ENCODE results near the gene C11orf16. TPM values are rescaled to one million over a fixed set of nuclear protein-coding genes. Genes with fewer than 3 reads are reported as not detected.
"Not testable (repeated sequence)": the region's sequence is repeated elsewhere in the genome, so short reads cannot be mapped to it uniquely, and the experiment has no call there.

C11orf16 gene
- total and polyA plus RNA-seq, 12 donors = 0.07 TPM; not detected in 11

DNA sequence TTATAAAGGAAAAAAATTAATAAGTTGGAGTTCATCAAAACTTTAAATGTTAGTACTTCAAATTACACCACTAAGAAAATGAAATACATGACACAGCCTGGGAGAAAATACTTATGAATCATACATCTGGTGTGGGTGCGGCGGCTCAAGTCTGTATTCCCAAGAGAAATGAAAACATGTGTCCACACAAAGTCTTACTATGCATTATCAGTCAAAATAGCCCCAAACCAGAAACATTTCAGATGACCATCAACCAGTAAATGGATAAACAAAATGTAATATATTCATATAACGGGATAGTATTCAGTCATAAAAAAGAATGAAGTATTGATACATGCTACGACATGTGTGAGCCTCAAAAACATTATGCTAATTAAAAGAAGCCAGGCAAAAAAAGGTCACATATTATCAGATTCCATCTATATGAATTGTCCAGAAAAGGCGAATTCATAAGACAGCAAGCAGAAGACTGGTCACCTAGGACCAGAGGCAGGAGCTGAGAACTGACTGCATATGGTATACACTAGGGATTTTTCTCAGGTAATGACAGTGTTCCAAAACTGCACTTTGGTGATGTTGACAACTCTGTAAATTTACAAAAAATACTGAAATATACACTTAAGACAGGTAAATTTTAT lies 27.1 kb downstream of the C11orf16 start:
- TF ChIP-seq POLR2A (IDR thresholded peaks at IDR 0.05) = no peak
- TF ChIP-seq, protein P1, sequence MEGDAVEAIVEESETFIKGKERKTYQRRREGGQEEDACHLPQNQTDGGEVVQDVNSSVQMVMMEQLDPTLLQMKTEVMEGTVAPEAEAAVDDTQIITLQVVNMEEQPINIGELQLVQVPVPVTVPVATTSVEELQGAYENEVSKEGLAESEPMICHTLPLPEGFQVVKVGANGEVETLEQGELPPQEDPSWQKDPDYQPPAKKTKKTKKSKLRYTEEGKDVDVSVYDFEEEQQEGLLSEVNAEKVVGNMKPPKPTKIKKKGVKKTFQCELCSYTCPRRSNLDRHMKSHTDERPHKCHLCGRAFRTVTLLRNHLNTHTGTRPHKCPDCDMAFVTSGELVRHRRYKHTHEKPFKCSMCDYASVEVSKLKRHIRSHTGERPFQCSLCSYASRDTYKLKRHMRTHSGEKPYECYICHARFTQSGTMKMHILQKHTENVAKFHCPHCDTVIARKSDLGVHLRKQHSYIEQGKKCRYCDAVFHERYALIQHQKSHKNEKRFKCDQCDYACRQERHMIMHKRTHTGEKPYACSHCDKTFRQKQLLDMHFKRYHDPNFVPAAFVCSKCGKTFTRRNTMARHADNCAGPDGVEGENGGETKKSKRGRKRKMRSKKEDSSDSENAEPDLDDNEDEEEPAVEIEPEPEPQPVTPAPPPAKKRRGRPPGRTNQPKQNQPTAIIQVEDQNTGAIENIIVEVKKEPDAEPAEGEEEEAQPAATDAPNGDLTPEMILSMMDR (IDR thresholded peaks at IDR 0.05) = no peak
- Histone ChIP-seq H3K27ac (no peak overlapping the region), H3K9me3 (replicated peaks in 1 of 3) (no peaks in the 10 kb centered on the region), H3K4me3 (no peak overlapping the region), H3K4me1 (replicated peaks in 1 of 2) (peaks cover 0 to 5% of the 10 kb centered on the region in 2 donors), H3K36me3 (replicated peaks in 1 of 2) (no peaks in the 10 kb centered on the region), H3K27me3 (no peaks in the 10 kb centered on the region)
- intact Hi-C loops (cut with DNase I) = no loop called here
- DNase-seq = no peak
- 62 to 89% (median 81%) methylated on average over 5 of the region's 5 CpGs for WGBS, 4 donors

GRCh38 chr11:8899119-8899753 lies 33.5 kb downstream of the C11orf16 start:
- Histone ChIP-seq H3K9me3 (replicated peaks in 1 of 3) (peaks cover 0 to 16% (median 0%) of the 10 kb centered on the region in 3 donors), H3K4me3 (no peak overlapping the region), H3K27ac (no peak overlapping the region), H3K36me3 (replicated peaks in 1 of 2) (no peaks in the 10 kb centered on the region), H3K27me3 (no peaks in the 10 kb centered on the region), H3K4me1 (replicated peaks in 1 of 2) (no peaks in the 10 kb centered on the region)
- intact Hi-C loops (cut with DNase I) = no loop called here
- no peak for TF ChIP-seq POLR2A (IDR thresholded peaks at IDR 0.05)
- TF ChIP-seq, protein P1 (IDR thresholded peaks at IDR 0.05) = no peak
- DNase-seq = no peak

- H3K9me3 ChIP-seq (replicated peaks in 1 of 3); DNase-seq; H3K27ac ChIP-seq; H3K4me3 ChIP-seq; H3K36me3 ChIP-seq (replicated peaks in 1 of 2); H3K27me3 ChIP-seq; H3K4me1 ChIP-seq (replicated peaks in 1 of 2); intact Hi-C loops (cut with DNase I): not testable (repeated sequence)
- WGBS, 4 donors = 89 to 96% (median 94%) methylated on average over 2 of the region's 2 CpGs
These were observed 41.6 kb downstream of the C11orf16 start for GRCh38 chr11:8891185-8891584.

GRCh38 chr11:8886322-8886721 lies 46.4 kb downstream of the C11orf16 start:
- H3K4me3 ChIP-seq = no peak overlapping the region
- no peaks in the 10 kb centered on the region for H3K4me1 ChIP-seq (replicated peaks in 1 of 2)
- TF ChIP-seq POLR2A (IDR thresholded peaks at IDR 0.05) = no peak
- TF ChIP-seq, protein P1 (IDR thresholded peaks at IDR 0.05) = no peak
- no peaks in the 10 kb centered on the region for H3K9me3 ChIP-seq (replicated peaks in 1 of 3)
- no peak overlapping the region for H3K27ac ChIP-seq
- H3K27me3 ChIP-seq = no peaks in the 10 kb centered on the region
- intact Hi-C loops (cut with DNase I) = no loop called here
- 21 to 39% (median 29%) methylated on average over 2 of the region's 2 CpGs for WGBS, 4 donors
- DNase-seq = no peak
- no peaks in the 10 kb centered on the region for H3K36me3 ChIP-seq (replicated peaks in 1 of 2)

DNA sequence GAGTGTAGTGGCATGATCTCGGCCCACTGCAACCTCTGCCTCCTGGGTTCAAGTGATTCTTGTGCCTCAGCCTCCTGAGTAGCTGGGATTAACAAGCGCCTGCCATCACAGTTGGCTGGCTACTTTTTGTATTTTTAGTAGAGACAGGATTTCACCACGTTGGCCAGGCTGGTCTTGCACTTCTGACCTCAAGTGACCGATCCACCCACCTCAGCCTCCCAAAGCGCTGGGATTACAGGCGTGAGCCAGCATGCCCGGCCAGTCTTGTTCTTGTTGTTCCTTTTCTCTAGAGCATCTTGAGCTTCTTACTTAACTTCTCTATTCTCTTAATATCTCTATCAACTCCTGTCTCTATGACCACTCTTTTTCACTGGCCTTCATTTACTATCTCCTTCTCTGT lies 51.2 kb downstream of the C11orf16 start:
- intact Hi-C loops (cut with DNase I); H3K27me3 ChIP-seq; H3K36me3 ChIP-seq (replicated peaks in 1 of 2); H3K27ac ChIP-seq; H3K4me1 ChIP-seq (replicated peaks in 1 of 2); H3K4me3 ChIP-seq; H3K9me3 ChIP-seq (replicated peaks in 1 of 3); DNase-seq: not testable (repeated sequence)
- WGBS, 4 donors = 90 to 92% (median 91%) methylated on average over 7 of the region's 7 CpGs
